Neural cell (in vitro differentiated cells): Measurements from ENCODE around the gene MAMDC2. TPM values are rescaled to one million over a fixed set of nuclear protein-coding genes. Genes with fewer than 3 reads are reported as not detected.

ENCODE experiments used
- H2AFZ ChIP-seq: fragments of 200-600, 300-800 bp; sonication (generic), shearing (Covaris generic); 2 replicates; pipeline ENCODE4 v1.6.0; 2014; ENCODE audit warnings: low read depth, mild to moderate bottlenecking, antibody characterized with exemption, low read length, moderate library complexity
- H3F3A ChIP-seq: fragments of 200-600 bp; shearing (Covaris generic); 2 replicates; pipeline ENCODE4 v1.6.1; 2016; ENCODE audit warnings: mild to moderate bottlenecking, moderate library complexity, mixed read lengths, antibody characterized with exemption, low read length; ENCODE audit not compliant: insufficient read depth, poor library complexity, severe bottlenecking
- H3K27ac ChIP-seq: fragments of 200-600, 300-800 bp; sonication (generic), shearing (Covaris generic); 2 replicates; pipeline ENCODE4 v1.5.1; 2014; ENCODE audit warnings: mild to moderate bottlenecking, low read length, moderate library complexity
- H3K27me3 ChIP-seq: fragments of 300-800, 200-600 bp; sonication (generic), shearing (Covaris generic); 2 replicates; pipeline ENCODE4 v1.6.0; 2014; ENCODE audit warnings: mild to moderate bottlenecking, low read depth, low read length, moderate library complexity; ENCODE audit not compliant: insufficient read depth
- H3K36me3 ChIP-seq: fragments of 300-800, 200-600 bp; sonication (generic), shearing (Covaris generic); 2 replicates; pipeline ENCODE4 v1.5.1; 2014; ENCODE audit warnings: mild to moderate bottlenecking, antibody characterized with exemption, low read length, moderate library complexity; ENCODE audit not compliant: insufficient read depth
- H3K4me2 ChIP-seq: fragments of 300-800, 200-600 bp; sonication (generic), shearing (Covaris generic); 2 replicates; pipeline ENCODE4 v1.6.0; 2014; ENCODE audit warnings: mild to moderate bottlenecking, low read length
- H3K4me3 ChIP-seq: fragments of 300-800, 200-600 bp; sonication (generic), shearing (Covaris generic); 2 replicates; pipeline ENCODE4 v1.5.1; 2014; ENCODE audit warnings: mild to moderate bottlenecking, low read length, moderate library complexity
- H3K79me2 ChIP-seq: fragments of 200-600 bp; shearing (Covaris generic); replicated peaks from 2 replicates; pipeline ENCODE4 v1.6.0; 2014; ENCODE audit warnings: mild to moderate bottlenecking, low read length, moderate library complexity; ENCODE audit not compliant: insufficient read depth
- H3K9ac ChIP-seq: fragments of 300-800, 200-600 bp; sonication (generic), shearing (Covaris generic); 2 replicates; pipeline ENCODE4 v1.6.1; 2016; ENCODE audit warnings: mild to moderate bottlenecking, low read length, mixed read lengths
- H3K9me2 ChIP-seq: fragments of 200-600 bp; shearing (Covaris generic); 2 replicates; pipeline ENCODE4 v1.6.1; 2016; ENCODE audit warnings: mild to moderate bottlenecking, low read length, mixed read lengths; ENCODE audit not compliant: insufficient read depth
- H3K9me3 ChIP-seq: fragments of 200-600, 300-800 bp; sonication (generic), shearing (Covaris generic); 2 replicates; pipeline ENCODE4 v1.6.1; 2016; ENCODE audit warnings: mild to moderate bottlenecking, mixed run types, low read length, moderate library complexity, mixed read lengths
- H4K20me1 ChIP-seq: fragments of 200-600 bp; shearing (Covaris generic); 2 replicates; pipeline ENCODE4 v1.6.1; 2016; ENCODE audit warnings: mild to moderate bottlenecking, mixed run types; ENCODE audit not compliant: insufficient read depth
- CTCF ChIP-seq: fragments of 450-650 bp; IDR thresholded peaks from 2 replicates; pipeline ENCODE4 v1.5.1; 2014; ENCODE audit warnings: antibody characterized with exemption, mild to moderate bottlenecking, moderate library complexity; ENCODE audit not compliant: poor library complexity, severe bottlenecking
- EP300 ChIP-seq: fragments of 450-650 bp; conservative IDR thresholded peaks from 2 replicates; pipeline ENCODE4 v1.6.1; 2014; ENCODE audit warnings: antibody characterized with exemption, mild to moderate bottlenecking, moderate library complexity; ENCODE audit not compliant: poor library complexity, severe bottlenecking
- EZH2 ChIP-seq: fragments of 200-600, 300-800 bp; shearing (Covaris generic), sonication (generic); IDR thresholded peaks from 2 replicates; pipeline ENCODE4 v1.6.1; 2014; ENCODE audit warnings: antibody characterized with exemption, low read length, borderline replicate concordance, mild to moderate bottlenecking; ENCODE audit not compliant: insufficient read depth, poor library complexity, severe bottlenecking
- MXI1 ChIP-seq: fragments of 450-650 bp; conservative IDR thresholded peaks from 2 replicates; pipeline ENCODE4 v1.6.1; 2014; ENCODE audit warnings: antibody characterized with exemption, mild to moderate bottlenecking; ENCODE audit not compliant: poor library complexity, severe bottlenecking
- POLR2AphosphoS5 ChIP-seq: IDR thresholded peaks from 2 replicates; pipeline ENCODE4 v1.6.1; 2012
- RAD21 ChIP-seq: fragments of 450-650 bp; conservative IDR thresholded peaks from 2 replicates; pipeline ENCODE4 v1.6.1; 2014; ENCODE audit warnings: antibody characterized with exemption, mild to moderate bottlenecking, moderate library complexity
- REST ChIP-seq: IDR thresholded peaks from 2 replicates; pipeline ENCODE4 v1.6.1; 2012; ENCODE audit warnings: borderline replicate concordance
- SMC3 ChIP-seq: fragments of 450-650 bp; conservative IDR thresholded peaks from 2 replicates; pipeline ENCODE4 v1.6.1; 2014; ENCODE audit warnings: antibody characterized with exemption, mild to moderate bottlenecking, moderate library complexity; ENCODE audit not compliant: poor library complexity
- TAF1 ChIP-seq: IDR thresholded peaks from 2 replicates; pipeline ENCODE4 v1.6.1; 2012; ENCODE audit warnings: low read depth
- polyA plus RNA-seq: library from polyadenylated mRNA; depleted of rRNA; stranded (reverse); fragments of >200 nt; gene quantifications from 2 replicates; pipeline ENCODE4 v1.2.3, GENCODE V29; 2014

The MAMDC2 gene
- polyA plus RNA-seq, 1 donor from 2014 or later, result 0.30 TPM

GRCh38 chr9:70049672-70050271 lies 6.1 kb downstream of the MAMDC2 start:
- Histone ChIP-seq H3K4me2 (no peak overlapping the region), H3K79me2 (no peaks in the 10 kb centered on the region), H3K36me3 (no peaks in the 10 kb centered on the region), H3K9me2 (no peaks in the 10 kb centered on the region), H3K9ac (no peak overlapping the region), H3K27ac (no peak overlapping the region), H4K20me1 (no peaks in the 10 kb centered on the region), H3K27me3 (peaks cover 7% of the 10 kb centered on the region), H2AFZ (no peak overlapping the region), H3K9me3 (no peaks in the 10 kb centered on the region), H3F3A (no peaks in the 10 kb centered on the region), H3K4me3 (no peak overlapping the region)
- TF ChIP-seq CTCF, result no peak
- no peak for TF ChIP-seq EP300
- TF ChIP-seq EZH2, result no peak
- no peak for TF ChIP-seq TAF1
- no peak for TF ChIP-seq POLR2AphosphoS5
- TF ChIP-seq SMC3, result no peak
- no peak for TF ChIP-seq MXI1
- no peak for TF ChIP-seq REST
- no peak for TF ChIP-seq RAD21

- H3K9me3 ChIP-seq, result no peaks in the 10 kb centered on the region
- TF ChIP-seq RAD21 (no peak), SMC3 (no peak), TAF1 (no peak), EZH2 (no peak), EP300 (no peak), REST (no peak), MXI1 (no peak), CTCF (no peak), POLR2AphosphoS5 (no peak)
- no peaks in the 10 kb centered on the region for H3K36me3 ChIP-seq
- H3K4me3 ChIP-seq, result no peak overlapping the region
- no peaks in the 10 kb centered on the region for H3K79me2 ChIP-seq
- no peak overlapping the region for H3K4me2 ChIP-seq
- no peaks in the 10 kb centered on the region for H4K20me1 ChIP-seq
- no peaks in the 10 kb centered on the region for H3K27me3 ChIP-seq
- H3F3A ChIP-seq, result no peaks in the 10 kb centered on the region
- H3K9me2 ChIP-seq, result no peaks in the 10 kb centered on the region
- H3K27ac ChIP-seq, result no peak overlapping the region
- H2AFZ ChIP-seq, result no peak overlapping the region
- H3K9ac ChIP-seq, result no peak overlapping the region
These were observed 9.1 kb downstream of the MAMDC2 start for GRCh38 chr9:70052768-70053167.
